ENCODE data around the gene SCARF1. TPM values are rescaled to one million over a fixed set of nuclear protein-coding genes. Genes with fewer than 3 reads are reported as not detected.
A peak's percentile ranks its signal among the peaks of the same experiment; 100 is the strongest.

The SCARF1 gene
- polyA plus RNA-seq, 1 donor (not counting 4 experiments of a cell fraction or from before 2014, with no cell fraction given): 0.05 TPM

DNA sequence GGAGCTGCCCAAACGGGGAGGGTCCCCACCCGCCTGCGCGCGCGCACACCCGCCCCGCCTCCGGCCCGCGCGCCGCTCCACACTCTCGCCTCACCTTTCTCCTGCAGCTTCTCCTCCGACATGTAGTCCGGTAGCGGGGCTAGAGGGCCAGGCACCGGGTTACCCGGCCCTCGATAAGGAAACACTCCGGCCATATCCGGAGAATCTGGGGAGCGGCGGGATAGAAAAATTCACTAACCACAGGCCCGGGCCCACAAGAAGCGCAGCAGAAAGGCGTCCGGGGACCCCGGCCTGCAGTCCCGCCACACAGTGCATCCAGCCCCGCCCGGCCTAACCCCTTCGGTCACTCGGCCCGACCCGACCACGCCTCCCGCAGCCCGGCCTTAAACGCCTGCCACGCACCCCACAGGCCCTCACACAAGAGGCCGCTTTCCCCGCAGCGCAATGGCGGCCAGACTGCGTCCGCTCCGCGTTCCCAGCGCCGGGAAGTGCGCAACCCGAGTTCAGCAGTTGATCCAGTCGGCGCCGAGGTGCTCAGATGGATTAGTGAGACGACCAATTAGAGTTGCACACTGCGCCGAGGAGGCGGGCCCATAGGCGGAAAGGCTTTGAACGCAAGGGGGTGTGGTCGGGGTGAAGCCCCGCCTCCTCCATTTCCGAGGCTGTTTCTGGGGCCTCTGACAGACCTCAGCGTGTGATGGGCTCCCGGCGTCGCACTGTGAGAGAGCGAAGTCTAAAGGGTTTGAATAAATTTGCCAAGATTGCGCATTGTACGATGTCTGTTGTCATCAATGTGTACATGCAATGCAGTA lies 39.1 kb upstream of the SCARF1 start, which contains the start of gene PRPF8:
PRPF8 (minus strand) TSS at position 490 of the 812 bp plus-strand sequence; CDS start at position 194, 296 bp downstream.
- peaks cover 22 to 32% of the 10 kb centered on the region in 2 experiments for H3K36me3 ChIP-seq (ENCODE audit: control insufficient read depth in 2 of 2, extremely low read depth in 1 of 2, insufficient read depth in 2 of 2, low read length in 2 of 2)
- peak within 1 kb of the TSS; percentile 88 for H3K9ac ChIP-seq (ENCODE audit: control insufficient read depth, extremely low read depth, insufficient read depth, low read length)
- H3K9me1 ChIP-seq (ENCODE audit: control insufficient read depth, extremely low read depth, insufficient read depth, low read length): peaks cover 2% of the 10 kb centered on the region
- peaks cover 37% of the 10 kb centered on the region for H3K79me2 ChIP-seq (ENCODE audit: control insufficient read depth, insufficient read depth, low read length)
- H3K4me2 ChIP-seq (ENCODE audit: control insufficient read depth, extremely low read depth, insufficient read depth, low read depth, low read length): peak within 1 kb of the TSS; percentile 94
- H3K27ac ChIP-seq (ENCODE audit: control insufficient read depth, insufficient read depth, low read length): peak within 1 kb of the TSS; percentile 81
- H3K27me3 ChIP-seq (ENCODE audit: control insufficient read depth, extremely low read depth, insufficient read depth, low read length): no peaks in the 10 kb centered on the region
- dilution Hi-C loops (cut with MboI; ENCODE audit: extremely low pct_ligation_motif_present, low sequenced_read_pairs): no loop called here
- peaks cover 13% of the 10 kb centered on the region for H4K20me1 ChIP-seq (ENCODE audit: control insufficient read depth, extremely low read depth, insufficient read depth, low read length)
- H2AFZ ChIP-seq (ENCODE audit: control insufficient read depth, low read length): peak within 1 kb of the TSS; percentile 94
- DNase-seq (ENCODE audit: low read depth, low spot score) (peak; percentile 77), FAIRE-seq (peak; percentile 83)
- H3K9me3 ChIP-seq (ENCODE audit: control insufficient read depth, low read depth, low read length): no peaks in the 10 kb centered on the region
- TF ChIP-seq EZH2 (IDR thresholded peaks at IDR 0.05; ENCODE audit: low read length) (no peak), CTCF (optimal IDR thresholded peaks at IDR 0.05 in 1 of 3, IDR thresholded peaks at IDR 0.05 in 1 of 3, conservative IDR thresholded peaks at IDR 0.05 in 1 of 3; ENCODE audit: extremely low read depth in 1 of 3, insufficient read depth in 2 of 3, low read length in 3 of 3) (no peak)
- H3K4me3 ChIP-seq (ENCODE audit: control insufficient read depth in 2 of 3, extremely low read depth in 1 of 3, insufficient read depth in 2 of 3, low read depth in 1 of 3, low read length in 3 of 3): peak within 1 kb of the TSS; percentile 85 to 95 (median 89)
- H3K4me1 ChIP-seq (ENCODE audit: control insufficient read depth, extremely low read depth, insufficient read depth, low read length): peaks cover 11% of the 10 kb centered on the region

- no peaks in the 10 kb centered on the region for H3K9me3 ChIP-seq (ENCODE audit: control insufficient read depth, low read depth, low read length)
- DNase-seq (ENCODE audit: low read depth, low spot score) (no peak), FAIRE-seq (no peak)
- peak overlapping the region; percentile 81 for H3K27ac ChIP-seq (ENCODE audit: control insufficient read depth, insufficient read depth, low read length)
- H2AFZ ChIP-seq (ENCODE audit: control insufficient read depth, low read length): no peak overlapping the region
- peaks cover 2% of the 10 kb centered on the region for H3K9me1 ChIP-seq (ENCODE audit: control insufficient read depth, extremely low read depth, insufficient read depth, low read length)
- no peaks in the 10 kb centered on the region for H3K27me3 ChIP-seq (ENCODE audit: control insufficient read depth, extremely low read depth, insufficient read depth, low read length)
- TF ChIP-seq EZH2 (IDR thresholded peaks at IDR 0.05; ENCODE audit: low read length) (no peak), CTCF (optimal IDR thresholded peaks at IDR 0.05 in 1 of 3, IDR thresholded peaks at IDR 0.05 in 1 of 3, conservative IDR thresholded peaks at IDR 0.05 in 1 of 3; ENCODE audit: extremely low read depth in 1 of 3, insufficient read depth in 2 of 3, low read length in 3 of 3) (no peak)
- H3K4me3 ChIP-seq (ENCODE audit: control insufficient read depth in 2 of 3, extremely low read depth in 1 of 3, insufficient read depth in 2 of 3, low read depth in 1 of 3, low read length in 3 of 3): peak overlapping the region; percentile 85 to 95 (median 89)
- dilution Hi-C loops (cut with MboI; ENCODE audit: extremely low pct_ligation_motif_present, low sequenced_read_pairs): no loop called here
- peaks cover 11% of the 10 kb centered on the region for H3K4me1 ChIP-seq (ENCODE audit: control insufficient read depth, extremely low read depth, insufficient read depth, low read length)
- peaks cover 13% of the 10 kb centered on the region for H4K20me1 ChIP-seq (ENCODE audit: control insufficient read depth, extremely low read depth, insufficient read depth, low read length)
- H3K9ac ChIP-seq (ENCODE audit: control insufficient read depth, extremely low read depth, insufficient read depth, low read length): peak overlapping the region; percentile 88
- H3K4me2 ChIP-seq (ENCODE audit: control insufficient read depth, extremely low read depth, insufficient read depth, low read depth, low read length): peak overlapping the region; percentile 94
- peaks cover 37% of the 10 kb centered on the region for H3K79me2 ChIP-seq (ENCODE audit: control insufficient read depth, insufficient read depth, low read length)
- peaks cover 30 to 43% of the 10 kb centered on the region in 2 experiments for H3K36me3 ChIP-seq (ENCODE audit: control insufficient read depth in 2 of 2, extremely low read depth in 1 of 2, insufficient read depth in 2 of 2, low read length in 2 of 2)
Measured at GRCh38 chr17:1683459-1683858, 37.9 kb upstream of the SCARF1 start.
